Measurements from ENCODE around the gene SNRPN. TPM values are rescaled to one million over a fixed set of nuclear protein-coding genes. Genes with fewer than 3 reads are reported as not detected.
"Not testable (repeated sequence)": the region's sequence is repeated elsewhere in the genome, so short reads cannot be mapped to it uniquely, and the experiment has no call there.

The SNRPN gene
- total RNA-seq, 1 donor from 2014 or later, result 48.6 TPM

- Mint-ChIP-seq H3K4me3 (no peak overlapping the region), H3K27me3 (no peaks in the 10 kb centered on the region), H3K36me3 (ENCODE audit: low read depth) (peaks cover 70% of the 10 kb centered on the region), H3K27ac (no peak overlapping the region), H3K4me1 (no peaks in the 10 kb centered on the region), H3K9me3 (peaks cover 21% of the 10 kb centered on the region)
- no peak for TF ChIP-seq CTCF (IDR thresholded peaks at IDR 0.05)
- no peak for DNase-seq
- intact Hi-C loops (cut with micrococcal nuclease), result no loop called here
- POLR2A ChIA-PET, result no interaction called here
- CTCF ChIA-PET, result no interaction called here
- no peak for ATAC-seq (ENCODE audit: low read depth)
These were observed 16.3 kb downstream of the SNRPN start for GRCh38 chr15:24971052-24971451.

DNA sequence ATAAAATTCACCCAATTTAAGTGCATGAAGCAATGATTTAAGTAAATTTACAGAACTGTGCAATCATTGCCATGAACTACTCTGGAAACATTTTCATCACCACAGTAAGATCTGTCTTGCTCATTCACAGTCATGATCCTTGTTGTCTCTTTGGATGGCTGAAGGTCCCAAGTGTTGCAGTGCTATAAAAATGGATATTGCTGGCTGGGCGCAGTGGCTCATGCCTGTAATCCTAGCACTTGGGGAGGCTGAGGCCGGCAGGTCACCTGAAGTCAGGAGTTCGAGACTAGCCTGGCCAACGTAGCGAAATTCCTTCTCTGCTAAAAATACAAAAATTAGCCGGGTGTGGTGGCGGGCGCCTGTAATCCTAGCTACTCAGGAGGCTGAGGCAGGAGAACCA, 17.0 kb downstream of the SNRPN start:
- DNase-seq (no peak), ATAC-seq (ENCODE audit: low read depth) (no peak)
- Mint-ChIP-seq H3K36me3 (ENCODE audit: low read depth) (peaks cover 70% of the 10 kb centered on the region), H3K4me3 (no peak overlapping the region), H3K27me3 (no peaks in the 10 kb centered on the region), H3K27ac (no peak overlapping the region), H3K9me3 (peaks cover 24% of the 10 kb centered on the region), H3K4me1 (no peaks in the 10 kb centered on the region)
- CTCF ChIA-PET, result no interaction called here
- intact Hi-C loops (cut with micrococcal nuclease), result no loop called here
- POLR2A ChIA-PET, result no interaction called here
- no peak for TF ChIP-seq CTCF (IDR thresholded peaks at IDR 0.05)

GRCh38 chr15:24972707-24973106, 17.9 kb downstream of the SNRPN start:
- POLR2A ChIA-PET; H3K27ac Mint-ChIP-seq; H3K27me3 Mint-ChIP-seq; ATAC-seq (ENCODE audit: low read depth); CTCF ChIA-PET; H3K4me1 Mint-ChIP-seq; intact Hi-C loops (cut with micrococcal nuclease); H3K4me3 Mint-ChIP-seq; DNase-seq: not testable (repeated sequence)
- peaks cover 24% of the 10 kb centered on the region for H3K9me3 Mint-ChIP-seq
- H3K36me3 Mint-ChIP-seq (ENCODE audit: low read depth), result peaks cover 71% of the 10 kb centered on the region

DNA sequence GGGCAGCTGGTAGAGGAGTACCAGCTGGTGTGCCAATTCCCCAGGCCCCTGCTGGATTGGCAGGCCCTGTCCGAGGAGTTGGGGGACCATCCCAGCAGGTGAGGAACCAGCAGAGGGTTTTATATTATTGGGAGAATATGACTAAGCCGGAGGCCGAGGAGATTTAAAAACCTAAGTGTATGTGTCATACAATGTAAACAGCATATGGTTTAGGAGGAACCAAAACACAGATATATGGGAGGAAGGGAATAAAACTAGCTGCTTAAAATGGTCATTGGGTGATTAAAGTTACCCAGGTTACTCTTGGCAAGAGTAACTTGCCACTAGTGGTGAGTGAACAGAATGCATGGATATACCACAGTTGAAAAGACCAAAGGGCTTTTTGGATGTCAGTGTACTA, 22.1 kb downstream of the SNRPN start:
- no peak for TF ChIP-seq CTCF (IDR thresholded peaks at IDR 0.05)
- intact Hi-C loops (cut with micrococcal nuclease), result no loop called here
- CTCF ChIA-PET, result no interaction called here
- DNase-seq, result no peak
- peaks cover 73% of the 10 kb centered on the region for H3K36me3 Mint-ChIP-seq (ENCODE audit: low read depth)
- POLR2A ChIA-PET, result no interaction called here
- no peak for ATAC-seq (ENCODE audit: low read depth)
- H3K27me3 Mint-ChIP-seq, result no peaks in the 10 kb centered on the region
- no peaks in the 10 kb centered on the region for H3K4me1 Mint-ChIP-seq
- H3K27ac Mint-ChIP-seq, result no peak overlapping the region
- H3K4me3 Mint-ChIP-seq, result no peak overlapping the region
- peaks cover 25% of the 10 kb centered on the region for H3K9me3 Mint-ChIP-seq

- no peak overlapping the region for H3K27ac Mint-ChIP-seq
- no peak overlapping the region for H3K4me3 Mint-ChIP-seq
- no peaks in the 10 kb centered on the region for H3K27me3 Mint-ChIP-seq
- ChIA-PET POLR2A (no interaction called here), CTCF (no interaction called here)
- no peak for TF ChIP-seq CTCF (IDR thresholded peaks at IDR 0.05)
- H3K4me1 Mint-ChIP-seq, result no peaks in the 10 kb centered on the region
- peaks cover 30% of the 10 kb centered on the region for H3K9me3 Mint-ChIP-seq
- peaks cover 78% of the 10 kb centered on the region for H3K36me3 Mint-ChIP-seq (ENCODE audit: low read depth)
- intact Hi-C loops (cut with micrococcal nuclease), result no loop called here
- DNase-seq, result no peak
- no peak for ATAC-seq (ENCODE audit: low read depth)
These were observed 22.9 kb downstream of the SNRPN start for GRCh38 chr15:24977686-24978085.

GRCh38 chr15:24985224-24985623, 30.4 kb downstream of the SNRPN start:
- Mint-ChIP-seq H3K4me3 (no peak overlapping the region), H3K36me3 (ENCODE audit: low read depth) (peaks cover 81% of the 10 kb centered on the region), H3K27me3 (no peaks in the 10 kb centered on the region), H3K27ac (no peak overlapping the region), H3K4me1 (no peaks in the 10 kb centered on the region), H3K9me3 (peaks cover 40% of the 10 kb centered on the region)
- intact Hi-C loops (cut with micrococcal nuclease), result no loop called here
- CTCF ChIA-PET, result no interaction called here
- TF ChIP-seq CTCF (IDR thresholded peaks at IDR 0.05), result no peak
- DNase-seq, result no peak
- POLR2A ChIA-PET, result no interaction called here
- no peak for ATAC-seq (ENCODE audit: low read depth)

All from activated B cell treated with CpG ODN at 0.5 μM for 24 hours (primary cell).